Esophagus squamous epithelium (tissue), 4 donors: ENCODE data around the gene STX3.

Experiments used
- POLR2A ChIP-seq, 4 donors: fragments of 450-650 bp; IDR thresholded peaks; one replicate each; pipeline ENCODE4 v1.6.1; 2017; ENCODE audit warnings: antibody characterized with exemption in 4 of 4, mild to moderate bottlenecking in 4 of 4, moderate library complexity in 3 of 4
- TF ChIP-seq, protein P1 (sequence below), 6 experiments: fragments of 450-650 bp in 4 of 6; fragments of 200-600 bp in 2 of 6; sonication (generic) in 2 of 6; IDR thresholded peaks; one replicate each; pipeline ENCODE4 v1.5.1; 2016 to 2019; ENCODE audit warnings: antibody characterized with exemption in 6 of 6, mild to moderate bottlenecking in 4 of 6, moderate library complexity in 4 of 6

DNA sequence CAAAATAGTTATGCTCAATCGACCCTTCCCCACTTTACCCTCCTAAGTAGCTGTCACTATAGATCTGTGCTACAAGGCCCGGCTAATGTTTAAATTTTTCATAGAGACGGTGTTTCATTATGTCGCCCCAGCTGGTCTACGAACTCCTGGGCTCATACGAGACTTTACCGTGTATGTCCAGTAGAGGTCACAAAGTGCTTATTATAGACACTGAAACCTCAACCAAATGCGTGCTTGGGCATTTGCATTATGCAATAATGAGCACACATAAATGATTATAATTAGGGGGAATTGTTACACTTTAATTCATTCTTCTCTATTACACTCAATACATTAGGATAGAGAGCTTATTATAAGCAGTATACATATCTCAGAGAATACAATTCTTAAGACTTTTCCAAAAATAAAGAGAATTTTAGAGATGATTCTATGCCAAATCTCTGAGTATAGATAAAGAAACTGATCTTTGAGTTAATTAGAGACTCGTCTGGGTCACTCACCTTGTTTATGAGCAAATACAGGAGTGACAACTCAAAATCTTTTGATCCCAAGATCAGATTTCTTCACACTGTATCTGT, 67.9 kb downstream of the STX3 start:
- TF ChIP-seq, protein P1, sequence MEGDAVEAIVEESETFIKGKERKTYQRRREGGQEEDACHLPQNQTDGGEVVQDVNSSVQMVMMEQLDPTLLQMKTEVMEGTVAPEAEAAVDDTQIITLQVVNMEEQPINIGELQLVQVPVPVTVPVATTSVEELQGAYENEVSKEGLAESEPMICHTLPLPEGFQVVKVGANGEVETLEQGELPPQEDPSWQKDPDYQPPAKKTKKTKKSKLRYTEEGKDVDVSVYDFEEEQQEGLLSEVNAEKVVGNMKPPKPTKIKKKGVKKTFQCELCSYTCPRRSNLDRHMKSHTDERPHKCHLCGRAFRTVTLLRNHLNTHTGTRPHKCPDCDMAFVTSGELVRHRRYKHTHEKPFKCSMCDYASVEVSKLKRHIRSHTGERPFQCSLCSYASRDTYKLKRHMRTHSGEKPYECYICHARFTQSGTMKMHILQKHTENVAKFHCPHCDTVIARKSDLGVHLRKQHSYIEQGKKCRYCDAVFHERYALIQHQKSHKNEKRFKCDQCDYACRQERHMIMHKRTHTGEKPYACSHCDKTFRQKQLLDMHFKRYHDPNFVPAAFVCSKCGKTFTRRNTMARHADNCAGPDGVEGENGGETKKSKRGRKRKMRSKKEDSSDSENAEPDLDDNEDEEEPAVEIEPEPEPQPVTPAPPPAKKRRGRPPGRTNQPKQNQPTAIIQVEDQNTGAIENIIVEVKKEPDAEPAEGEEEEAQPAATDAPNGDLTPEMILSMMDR (IDR thresholded peaks at IDR 0.05): peak; percentile 28 to 68 (median 46)
- TF ChIP-seq POLR2A (IDR thresholded peaks at IDR 0.05): no peak
